Epithelial cell of esophagus (primary cell): Measurements from ENCODE around the gene NAA35.

Experiments
- DNase-seq: peaks from one replicate; pipeline ENCODE4 v3.0.0; 2010; ENCODE audit warnings: low read depth
- H3K4me3 ChIP-seq: 2 replicates; pipeline ENCODE4 v1.5.1; 2011; ENCODE audit warnings: mild to moderate bottlenecking, low read length, control low read depth
- CTCF ChIP-seq: IDR thresholded peaks from 2 replicates; pipeline ENCODE4 v1.5.1; 2011; ENCODE audit warnings: low read depth, mild to moderate bottlenecking, low read length, control low read depth, inconsistent platforms; ENCODE audit not compliant: insufficient read depth; ENCODE audit errors: missing control alignments

Gene NAA35

GRCh38 chr9:86021166-86021565 is 80.2 kb downstream of the NAA35 start:
- TF ChIP-seq CTCF = no peak
- DNase-seq = no peak
- no peak overlapping the region for H3K4me3 ChIP-seq

GRCh38 chr9:86022687-86023266 is 81.8 kb downstream of the NAA35 start:
- TF ChIP-seq CTCF = no peak
- no peak for DNase-seq
- H3K4me3 ChIP-seq = no peak overlapping the region

- no peak overlapping the region for H3K4me3 ChIP-seq
- no peak for TF ChIP-seq CTCF
- no peak for DNase-seq
These were observed 86.8 kb downstream of the NAA35 start for GRCh38 chr9:86027767-86028166.

- TF ChIP-seq CTCF = peak; percentile 50
- H3K4me3 ChIP-seq = no peak overlapping the region
- peak; percentile 60 for DNase-seq
These were observed 94.2 kb downstream of the NAA35 start for GRCh38 chr9:86034863-86035734.

- TF ChIP-seq CTCF = no peak
- DNase-seq = no peak
- H3K4me3 ChIP-seq = no peak overlapping the region
These were observed 95.0 kb downstream of the NAA35 start for GRCh38 chr9:86035827-86036440.

- DNase-seq = no peak
- TF ChIP-seq CTCF = no peak
- H3K4me3 ChIP-seq = no peak overlapping the region
These were observed 95.6 kb downstream of the NAA35 start for GRCh38 chr9:86036555-86036954.
